Fibroblast of gingiva (primary cell): ENCODE data around the gene ELP4.

Experiments used
- DNase-seq: peaks from one replicate; pipeline ENCODE4 v3.0.0-alpha.2; 2011; ENCODE audit warnings: low read depth

ELP4 gene

GRCh38 chr11:31824879-31825837, 315.6 kb downstream of the ELP4 start:
- DNase-seq = no peak

GRCh38 chr11:31825838-31826484, 316.4 kb downstream of the ELP4 start:
- no peak for DNase-seq

GRCh38 chr11:31826536-31827438, 317.2 kb downstream of the ELP4 start:
- no peak for DNase-seq

GRCh38 chr11:31827455-31828206, 318.1 kb downstream of the ELP4 start:
- no peak for DNase-seq

GRCh38 chr11:31828217-31828616, 318.6 kb downstream of the ELP4 start:
- no peak for DNase-seq

- DNase-seq = no peak
These were observed 320.8 kb downstream of the ELP4 start for GRCh38 chr11:31830406-31830805.

GRCh38 chr11:31834237-31834636, 324.7 kb downstream of the ELP4 start:
- no peak for DNase-seq
